Caki2 (cell line): ENCODE data around the gene SREK1IP1. TPM values are rescaled to one million over a fixed set of nuclear protein-coding genes. Genes with fewer than 3 reads are reported as not detected.

Source experiments
- DNase-seq: peaks from one replicate; pipeline ENCODE4 v3.0.0-alpha.2; 2015; ENCODE audit warnings: low read depth
- in situ Hi-C: cut with HindIII; loops from 2 replicates; pipeline ENCODE4 v1.10.0; 2016; ENCODE audit warnings: low sequenced_read_pairs, low pct_unique_long_range_greater_than_20kb, mixed read lengths
- total RNA-seq: library from RNA; depleted of rRNA; stranded (reverse); fragments of >200 nt; shearing (Covaris generic); gene quantifications from 2 replicates; pipeline ENCODE4 v1.2.3, GENCODE V29; 2014; ENCODE audit warnings: low replicate concordance; rRNA removed

Gene SREK1IP1
- total RNA-seq, 1 experiment from 2014 or later = 3.8 TPM

GRCh38 chr5:64693636-64694035 is 74.9 kb downstream of the SREK1IP1 start:
- DNase-seq = no peak
- in situ Hi-C loops = no loop called here

- no peak for DNase-seq
- in situ Hi-C loops = no loop called here
These were observed 77.2 kb downstream of the SREK1IP1 start for GRCh38 chr5:64691291-64691690.

GRCh38 chr5:64690417-64691151 is 77.9 kb downstream of the SREK1IP1 start, which contains the start of gene SHISAL2B:
TSS of gene SHISAL2B (plus strand) at chr5:64690503. CDS start at chr5:64690624, 121 bp downstream.
- DNase-seq = no peak

GRCh38 chr5:64690104-64690416 is 78.4 kb downstream of the SREK1IP1 start:
- in situ Hi-C loops = no loop called here

More at GRCh38 chr5:64690417-64691151, 77.9 kb downstream of the SREK1IP1 start, which contains the start of gene SHISAL2B:
- in situ Hi-C loops = no loop called here

GRCh38 chr5:64688965-64689364 is 79.5 kb downstream of the SREK1IP1 start:
- in situ Hi-C loops = no loop called here
- DNase-seq = no peak

More at GRCh38 chr5:64690104-64690416, 78.4 kb downstream of the SREK1IP1 start:
- DNase-seq = no peak

GRCh38 chr5:64688391-64688790 is 80.1 kb downstream of the SREK1IP1 start:
- in situ Hi-C loops = no loop called here
- no peak for DNase-seq

- in situ Hi-C loops = no loop called here
These were observed 82.6 kb downstream of the SREK1IP1 start for GRCh38 chr5:64685866-64686265.

GRCh38 chr5:64682608-64683007 is 85.9 kb downstream of the SREK1IP1 start:
- in situ Hi-C loops = no loop called here
- no peak for DNase-seq

More at GRCh38 chr5:64685866-64686265, 82.6 kb downstream of the SREK1IP1 start:
- DNase-seq = no peak

- in situ Hi-C loops = no loop called here
- no peak for DNase-seq
These were observed 88.2 kb downstream of the SREK1IP1 start for GRCh38 chr5:64680289-64680688.

GRCh38 chr5:64678374-64678773 is 90.1 kb downstream of the SREK1IP1 start:
- no peak for DNase-seq
- in situ Hi-C loops = no loop called here

- in situ Hi-C loops = no loop called here
- DNase-seq = no peak
These were observed 96.8 kb downstream of the SREK1IP1 start for GRCh38 chr5:64671678-64672077.

- in situ Hi-C loops = no loop called here
- DNase-seq = no peak
These were observed 98.2 kb downstream of the SREK1IP1 start for GRCh38 chr5:64670277-64670676.

Other genes starting within 250 kb of the SREK1IP1 start
- not detected in 2 replicates for gene SHISAL2B, start 78.2 kb downstream of the SREK1IP1 start, total RNA-seq
- gene CWC27, start 239 bp upstream of the SREK1IP1 start, total RNA-seq = 15.5 and 22.4 TPM in 2 replicates